Mucosa of descending colon (tissue), 3 donors: ENCODE data around the gene BCCIP. TPM values are rescaled to one million over a fixed set of nuclear protein-coding genes. Genes with fewer than 3 reads are reported as not detected.

Experiments
- ATAC-seq: fragments of 200-7000 bp; cut with Tn5 transposase; one replicate; pipeline ENCODE4 v1.9.1; 2020; ENCODE audit warnings: mild to moderate bottlenecking, moderate library complexity
- DNase-seq, 3 donors: peaks; one replicate each; pipeline ENCODE4 v3.0.0-alpha.2; 2020
- H3K36me3 ChIP-seq: fragments of 200-600 bp; one replicate; pipeline ENCODE4 v1.8.0; 2021; ENCODE audit warnings: low read depth, mild to moderate bottlenecking
- H3K4me1 ChIP-seq: fragments of 200-600 bp; one replicate; pipeline ENCODE4 v1.8.0; 2021; ENCODE audit warnings: low read depth, mild to moderate bottlenecking
- H3K4me3 ChIP-seq: fragments of 200-600 bp; one replicate; pipeline ENCODE4 v1.8.0; 2021; ENCODE audit warnings: mild to moderate bottlenecking
- H3K9me3 ChIP-seq: fragments of 200-600 bp; one replicate; pipeline ENCODE4 v1.8.0; 2021; ENCODE audit warnings: mild to moderate bottlenecking
- CTCF ChIP-seq: fragments of 200-600 bp; IDR thresholded peaks from one replicate; pipeline ENCODE4 v1.8.0; 2022; ENCODE audit warnings: antibody characterized with exemption, mild to moderate bottlenecking
- intact Hi-C, 2 donors: fragments of 100-400 bp; cut with DNase I in 1 of 2; cut with micrococcal nuclease in 1 of 2; formaldehyde crosslinking; loops; one replicate each; pipeline versions ENCODE4 v1.11.0 to v1.11.1; 2022; cut with DNase I, micrococcal nuclease
- microRNA-seq: library from miRNA; unstranded; fragments of <30 nt; microRNA quantifications from one replicate; pipeline ENCODE4, GENCODE V29; 2019
- total RNA-seq, 3 donors: library from RNA; stranded (reverse); fragmentation: NEBNext Ultra II Directional in 2 of 3; extraction: Animal tissue kit (Norgen Biotek cat#: 25700) in 2 of 3; gene quantifications; one replicate each; pipeline versions ENCODE4 v1.2.1 to v1.2.4, GENCODE V29; 2021 to 2023
- donor health status: DM: no; HTN: no; CAD: no; lungs with moderate emphysema.
- donor health status: DM: no; HTN: no; CAD: no.
- donor health status: DM: no; HTN: yes; CAD: no.

Gene BCCIP
- total RNA-seq, 3 donors from 2014 or later = 30.7 to 48.2 (median 41.1) TPM

- no peaks in the 10 kb centered on the region for H3K36me3 ChIP-seq
- DNase-seq (no peak), ATAC-seq (no peak)
- H3K9me3 ChIP-seq = peaks cover under 1% of the 10 kb centered on the region
- H3K4me3 ChIP-seq = no peak within 1 kb of the TSS
- H3K4me1 ChIP-seq = no peaks in the 10 kb centered on the region
- no peak for TF ChIP-seq CTCF
- intact Hi-C loops = no loop called here
These were observed 57.8 kb downstream of the BCCIP start, which contains the start of gene DHX32 for GRCh38 chr10:125881192-125881591. TSS of gene DHX32 (minus strand) at chr10:125881292. CDS start at chr10:125880824, 468 bp downstream.

- Histone ChIP-seq H3K9me3 (no peaks in the 10 kb centered on the region), H3K36me3 (no peaks in the 10 kb centered on the region), H3K4me1 (no peaks in the 10 kb centered on the region), H3K4me3 (no peak overlapping the region)
- DNase-seq = no peak
- intact Hi-C loops = no loop called here
- ATAC-seq = no peak
- no peak for TF ChIP-seq CTCF
These were observed 59.2 kb downstream of the BCCIP start for GRCh38 chr10:125882596-125882995.

GRCh38 chr10:125883211-125883610 lies 59.9 kb downstream of the BCCIP start:
- no peak for TF ChIP-seq CTCF
- no peaks in the 10 kb centered on the region for H3K9me3 ChIP-seq
- DNase-seq = no peak
- no peaks in the 10 kb centered on the region for H3K4me1 ChIP-seq
- ATAC-seq = peak; percentile 24
- intact Hi-C loops = no loop called here
- no peak overlapping the region for H3K4me3 ChIP-seq
- H3K36me3 ChIP-seq = no peaks in the 10 kb centered on the region

Small RNA genes lying within 50 kb of the gene (microRNA-seq; reads per million reads assigned to microRNA genes)
- gene MIR4484 = 0.70 reads per million

Other genes starting within 250 kb of the BCCIP start
- not detected for gene TEX36, start 140.4 kb upstream of the BCCIP start, total RNA-seq
- 10 to 100 TPM; 20.3 to 24.3 (median 23.5) TPM for gene EDRF1, start 103.8 kb upstream of the BCCIP start, total RNA-seq
- under 1 TPM in 2 of 3 donors, not detected in 1; 0.14 to 0.28 TPM for gene MMP21, start 47.7 kb upstream of the BCCIP start, total RNA-seq
- gene UROS, start 288 bp upstream of the BCCIP start, total RNA-seq = 10 to 100 TPM; 23.9 to 30.9 (median 27.5) TPM
- 10 to 100 TPM; 51.5 to 91.3 (median 66.5) TPM for gene DHX32, start 57.7 kb downstream of the BCCIP start, total RNA-seq
- gene FANK1, start 73.0 kb downstream of the BCCIP start, total RNA-seq = 10 to 100 TPM in 1 of 3 donors, 1 to 10 TPM in 2; 4.2 to 10.3 (median 7.4) TPM